Ascending aorta (tissue), 2 donors: ENCODE data around the gene RAB5B. TPM values are rescaled to one million over a fixed set of nuclear protein-coding genes. Genes with fewer than 3 reads are reported as not detected.
"Not testable (repeated sequence)": the region's sequence is repeated elsewhere in the genome, so short reads cannot be mapped to it uniquely, and the experiment has no call there.

Experiments
- DNase-seq, 2 donors: peaks; one replicate each; pipeline ENCODE4 v3.0.0-alpha.2; 2019; ENCODE audit warnings: low spot score in 2 of 2
- H3K27ac ChIP-seq, 2 donors: fragments of 200-600 bp; sonication (generic); one replicate each; pipeline ENCODE4 v1.5.1; 2016 to 2017; ENCODE audit warnings: mild to moderate bottlenecking in 1 of 2
- H3K27me3 ChIP-seq: fragments of 200-600 bp; sonication (generic); one replicate; pipeline ENCODE4 v1.5.1; 2017
- H3K36me3 ChIP-seq, 2 donors: fragments of 200-600 bp; sonication (generic); one replicate each; pipeline ENCODE4 v1.5.1; 2016
- H3K4me1 ChIP-seq, 2 donors: fragments of 200-600 bp; sonication (generic); one replicate each; pipeline ENCODE4 v1.5.1; 2016 to 2017; ENCODE audit warnings: mild to moderate bottlenecking in 1 of 2
- H3K4me3 ChIP-seq, 2 donors: fragments of 200-600 bp; sonication (generic); one replicate each; pipeline ENCODE4 v1.5.1; 2016 to 2017; ENCODE audit warnings: mild to moderate bottlenecking in 1 of 2
- H3K9me3 ChIP-seq, 2 donors: fragments of 200-600 bp; sonication (generic); one replicate each; pipeline ENCODE4 v1.5.1; 2016
- CTCF ChIP-seq, 3 experiments: fragments of 200-600 bp in 2 of 3; fragments of 450-650 bp in 1 of 3; sonication (generic) in 2 of 3; IDR thresholded peaks; one replicate each; pipeline ENCODE4 v1.5.1; 2016 to 2019; ENCODE audit warnings: antibody characterized with exemption in 3 of 3, mild to moderate bottlenecking in 1 of 3, moderate library complexity in 1 of 3
- intact Hi-C: fragments of 100-400 bp; cut with DNase I; formaldehyde crosslinking; loops from one replicate; pipeline ENCODE4 v1.15.1; 2023
- total RNA-seq: library from RNA; depleted of rRNA; stranded (reverse); fragments of >200 nt; gene quantifications from one replicate; pipeline ENCODE4 v1.1.0, GENCODE V29; 2016

The RAB5B gene
- total RNA-seq, 1 donor from 2014 or later: 48.0 TPM

- H3K36me3 ChIP-seq: peaks cover 24 to 28% of the 10 kb centered on the region in 2 donors
- H3K4me3 ChIP-seq: peak within 1 kb of the TSS; percentile 70 to 72
- no peaks in the 10 kb centered on the region for H3K9me3 ChIP-seq
- peak within 1 kb of the TSS; percentile 76 to 77 for H3K27ac ChIP-seq
- peak; percentile 96 to 98 for DNase-seq
- no peak for TF ChIP-seq CTCF (IDR thresholded peaks at IDR 0.05)
- peaks cover 0 to 5% of the 10 kb centered on the region in 2 donors for H3K4me1 ChIP-seq
- H3K27me3 ChIP-seq: no peaks in the 10 kb centered on the region
- intact Hi-C loops: loop anchor here (1.0 to 2.0 kb wide), 5 partner anchors 10 to 122 kb away; partner anchors contain the start of genes RPS26 and ZC3H10
Measured at GRCh38 chr12:55996715-55997534, 23.0 kb downstream of the RAB5B start, which contains the start of gene SUOX. Gene SUOX, plus strand, starts transcription at chr12:55997276. Its CDS starts 4,946 bp downstream, at chr12:56002222.

GRCh38 chr12:55997535-55997859, 23.6 kb downstream of the RAB5B start:
- Histone ChIP-seq H3K27me3 (no peaks in the 10 kb centered on the region), H3K4me1 (peaks cover 0 to 5% of the 10 kb centered on the region in 2 donors), H3K27ac (peak overlapping the region; percentile 76 to 77), H3K9me3 (no peaks in the 10 kb centered on the region), H3K4me3 (peak overlapping the region; percentile 70 to 72), H3K36me3 (peaks cover 20 to 25% of the 10 kb centered on the region in 2 donors)
- intact Hi-C loops: loop anchor here (1.0 to 2.0 kb wide), 4 partner anchors 10 to 121 kb away; partner anchors contain the start of genes RPS26 and ZC3H10
- no peak for DNase-seq
- TF ChIP-seq CTCF (IDR thresholded peaks at IDR 0.05): no peak

- intact Hi-C loops, H3K27me3 ChIP-seq, H3K27ac ChIP-seq, DNase-seq, H3K4me3 ChIP-seq, H3K4me1 ChIP-seq, H3K9me3 ChIP-seq: not testable (repeated sequence)
- H3K36me3 ChIP-seq: peaks cover 20 to 22% of the 10 kb centered on the region in 2 donors
Measured at GRCh38 chr12:55999522-55999921, 25.6 kb downstream of the RAB5B start.

GRCh38 chr12:55999999-56000540, 26.2 kb downstream of the RAB5B start:
- H3K4me1 ChIP-seq, H3K9me3 ChIP-seq, H3K4me3 ChIP-seq, DNase-seq, H3K27ac ChIP-seq, H3K27me3 ChIP-seq, intact Hi-C loops: not testable (repeated sequence)
- H3K36me3 ChIP-seq: peaks cover 20 to 22% of the 10 kb centered on the region in 2 donors

GRCh38 chr12:56001487-56002100, 27.7 kb downstream of the RAB5B start:
- intact Hi-C loops: no loop called here
- H3K36me3 ChIP-seq: peaks cover 20 to 22% of the 10 kb centered on the region in 2 donors

GRCh38 chr12:56003376-56003775, 29.5 kb downstream of the RAB5B start:
- H3K4me1 ChIP-seq, H3K4me3 ChIP-seq, DNase-seq, H3K27ac ChIP-seq, intact Hi-C loops, H3K9me3 ChIP-seq, H3K27me3 ChIP-seq: not testable (repeated sequence)
- H3K36me3 ChIP-seq: peaks cover 20 to 22% of the 10 kb centered on the region in 2 donors

More at GRCh38 chr12:56001487-56002100, 27.7 kb downstream of the RAB5B start:
- Histone ChIP-seq H3K4me1 (peaks cover 0 to 5% of the 10 kb centered on the region in 2 donors), H3K9me3 (no peaks in the 10 kb centered on the region), H3K4me3 (no peak overlapping the region), H3K27ac (no peak overlapping the region), H3K27me3 (no peaks in the 10 kb centered on the region)
- TF ChIP-seq CTCF (IDR thresholded peaks at IDR 0.05): no peak
- DNase-seq: no peak

- Histone ChIP-seq H3K4me3 (no peak overlapping the region), H3K4me1 (peaks cover 0 to 2% of the 10 kb centered on the region in 2 donors), H3K36me3 (peaks cover 20 to 22% of the 10 kb centered on the region in 2 donors), H3K27me3 (no peaks in the 10 kb centered on the region), H3K27ac (no peak overlapping the region), H3K9me3 (no peaks in the 10 kb centered on the region)
- DNase-seq: no peak
- intact Hi-C loops: no loop called here
- no peak for TF ChIP-seq CTCF (IDR thresholded peaks at IDR 0.05)
Measured at GRCh38 chr12:56004211-56004610, 30.3 kb downstream of the RAB5B start.
